Pancreas (tissue), 10 donors: ENCODE data around the gene HOTAIR. TPM values are rescaled to one million over a fixed set of nuclear protein-coding genes. Genes with fewer than 3 reads are reported as not detected.
A peak's percentile ranks its signal among the peaks of the same experiment; 100 is the strongest.

ENCODE experiments used
- ATAC-seq, 4 donors: fragments of 200-7000 bp; cut with Tn5 transposase; one replicate each; pipeline versions ENCODE4 v1.8.0 to v1.9.1; 2020; ENCODE audit warnings: mild to moderate bottlenecking in 4 of 4, moderate library complexity in 4 of 4
- DNase-seq, 6 donors: peaks; one replicate each; pipeline ENCODE4 v3.0.0-alpha.2; 2020
- FAIRE-seq: peaks from 2 replicates; lab custom pipeline; 2012; peaks lifted over from hg19 to GRCh38; lab: Jason Lieb, UNC
- H3K27ac ChIP-seq, 4 donors: fragments of 200-600 bp; sonication (generic); 1 replicate in 3 of 4; 2 replicates in 1 of 4; pipeline versions ENCODE4 v1.5.0 to v1.8.0; 2020
- H3K27me3 ChIP-seq, 4 donors: fragments of 200-600 bp; one replicate each; pipeline ENCODE4 v1.8.0; 2021
- H3K36me3 ChIP-seq, 3 donors: fragments of 200-600 bp; sonication (generic) in 1 of 3; one replicate each; pipeline versions ENCODE4 v1.5.0 to v1.8.0; 2020 to 2021
- H3K4me1 ChIP-seq, 3 donors: fragments of 200-600 bp; one replicate each; pipeline ENCODE4 v1.8.0; 2021
- H3K4me3 ChIP-seq, 4 donors: fragments of 200-600 bp; sonication (generic) in 2 of 4; one replicate each; pipeline versions ENCODE4 v1.5.0 to v1.8.0; 2020 to 2021
- H3K9me3 ChIP-seq, 4 donors: fragments of 200-600 bp; one replicate each; pipeline ENCODE4 v1.8.0; 2021
- CTCF ChIP-seq, 4 donors: fragments of 200-600 bp; sonication (generic) in 3 of 4; IDR thresholded peaks; one replicate each; pipeline versions ENCODE4 v1.5.0 to v1.8.0; 2021; ENCODE audit warnings: antibody characterized with exemption in 4 of 4
- WGBS, 2 donors: extraction: QIAGEN DNeasy Blood & Tissue Kit; methylation state at CpG; one replicate each; pipeline ENCODE4 v1.1.7; 2013; 5-methylcytosine and 5-hydroxymethylcytosine counted together
- intact Hi-C, 3 donors: fragments of 100-400 bp; cut with DNase I; formaldehyde crosslinking; loops; one replicate each; pipeline versions ENCODE4 v1.11.1 to v1.14.2; 2022
- polyA plus RNA-seq, 2 donors: library from polyadenylated mRNA; stranded (reverse); fragments of 200-250 nt; gene quantifications; one replicate each; pipeline ENCODE4 v1.2.3, GENCODE V29; 2013
- total RNA-seq, 6 donors: library from RNA; stranded (reverse); fragmentation: NEBNext Ultra II Directional in 4 of 6; extraction: Animal tissue kit (Norgen Biotek cat#: 25700) in 4 of 6; gene quantifications; one replicate each; pipeline versions ENCODE4 v1.2.1 to v1.2.4, GENCODE V29; 2021 to 2023
- donor health status: healthy with polysubstance abuse.
- donor health status: DM: no; HTN: no; CAD: no; lungs with moderate emphysema.
- donor health status: DM: no; HTN: no; CAD: no.
- donor health status: control.
- donor health status: control.
- donor health status: Bipolar disorder and iron deficiency.
- donor health status: DM: yes; HTN: yes; CAD: no.
- donor health status: DM: no; HTN: no; CAD: no.
- donor health status: DM: no; HTN: no; CAD: no.
- donor health status: DM: yes; HTN: yes; CAD: no.

The HOTAIR gene
- total and polyA plus RNA-seq, 8 donors = not detected

- H3K9me3 ChIP-seq = no peaks in the 10 kb centered on the region
- FAIRE-seq = no peak
- no peak overlapping the region for H3K4me3 ChIP-seq
- intact Hi-C loops = no loop called here
- peaks cover 0 to 72% (median 28%) of the 10 kb centered on the region in 4 donors for H3K27me3 ChIP-seq
- H3K27ac ChIP-seq = no peak overlapping the region
- TF ChIP-seq CTCF (IDR thresholded peaks at IDR 0.05) = no peak
- H3K4me1 ChIP-seq = peaks cover 0 to 14% (median 12%) of the 10 kb centered on the region in 3 donors
- DNase-seq = peak in 1 of 6 donors; percentile 9
- H3K36me3 ChIP-seq = no peaks in the 10 kb centered on the region
- no peak for ATAC-seq
- 8% methylated on average over 17 of the region's 17 CpGs for WGBS, 2 donors
Measured at GRCh38 chr12:53983568-53983949, 8.8 kb upstream of the HOTAIR start.

GRCh38 chr12:53982648-53983567 lies 8.2 kb upstream of the HOTAIR start:
- Histone ChIP-seq H3K4me1 (peaks cover 0 to 14% (median 12%) of the 10 kb centered on the region in 3 donors), H3K27ac (no peak overlapping the region), H3K27me3 (peaks cover 0 to 67% (median 25%) of the 10 kb centered on the region in 4 donors), H3K4me3 (no peak overlapping the region), H3K36me3 (no peaks in the 10 kb centered on the region), H3K9me3 (no peaks in the 10 kb centered on the region)
- no peak for FAIRE-seq
- no peak for ATAC-seq
- intact Hi-C loops = no loop called here
- 13 to 14% methylated on average over 26 of the region's 26 CpGs for WGBS, 2 donors
- TF ChIP-seq CTCF (IDR thresholded peaks at IDR 0.05) = no peak
- DNase-seq = peak in 1 of 6 donors; percentile 20

GRCh38 chr12:53981634-53982565 lies 7.1 kb upstream of the HOTAIR start:
- Histone ChIP-seq H3K9me3 (no peaks in the 10 kb centered on the region), H3K27ac (no peak overlapping the region), H3K4me3 (no peak overlapping the region), H3K4me1 (peaks cover 0 to 14% (median 12%) of the 10 kb centered on the region in 3 donors), H3K36me3 (no peaks in the 10 kb centered on the region), H3K27me3 (peaks cover 0 to 69% (median 27%) of the 10 kb centered on the region in 4 donors)
- 24 to 25% methylated on average over 30 of the region's 30 CpGs for WGBS, 2 donors
- no peak for TF ChIP-seq CTCF (IDR thresholded peaks at IDR 0.05)
- DNase-seq (peak in 1 of 6 donors; percentile 38), FAIRE-seq (no peak), ATAC-seq (no peak)
- intact Hi-C loops = no loop called here

GRCh38 chr12:53980802-53981496 lies 6.2 kb upstream of the HOTAIR start:
- Histone ChIP-seq H3K27me3 (peaks cover 0 to 70% (median 27%) of the 10 kb centered on the region in 4 donors), H3K27ac (no peak overlapping the region), H3K9me3 (no peaks in the 10 kb centered on the region), H3K4me1 (peaks cover 0 to 9% (median 9%) of the 10 kb centered on the region in 3 donors), H3K36me3 (no peaks in the 10 kb centered on the region), H3K4me3 (no peak overlapping the region)
- no peak for DNase-seq
- 32 to 34% methylated on average over 15 of the region's 15 CpGs for WGBS, 2 donors
- no peak for ATAC-seq
- FAIRE-seq = no peak
- intact Hi-C loops = no loop called here
- TF ChIP-seq CTCF (IDR thresholded peaks at IDR 0.05) = no peak
